ENCODE data around the gene TJP1.
"Not testable (repeated sequence)": the region's sequence is repeated elsewhere in the genome, so short reads cannot be mapped to it uniquely, and the experiment has no call there.

Gene TJP1

GRCh38 chr15:29795610-29796009, 26.7 kb downstream of the TJP1 start:
- no peak for DNase-seq

- no peak for DNase-seq
Measured at GRCh38 chr15:29792426-29793159, 29.7 kb downstream of the TJP1 start.

- DNase-seq = no peak
Measured at GRCh38 chr15:29790607-29791006, 31.7 kb downstream of the TJP1 start.

- no peak for DNase-seq
Measured at GRCh38 chr15:29789871-29790270, 32.4 kb downstream of the TJP1 start.

- no peak for DNase-seq
Measured at GRCh38 chr15:29788433-29789034, 33.7 kb downstream of the TJP1 start.

- DNase-seq = no peak
Measured at GRCh38 chr15:29787767-29788166, 34.5 kb downstream of the TJP1 start.

- no peak for DNase-seq
Measured at GRCh38 chr15:29785642-29786041, 36.6 kb downstream of the TJP1 start.

GRCh38 chr15:29785136-29785535, 37.1 kb downstream of the TJP1 start:
- no peak for DNase-seq

- DNase-seq = no peak
Measured at GRCh38 chr15:29784413-29784812, 37.9 kb downstream of the TJP1 start.

- DNase-seq = not testable (repeated sequence)
Measured at GRCh38 chr15:29782816-29783215, 39.5 kb downstream of the TJP1 start.

- DNase-seq = no peak
Measured at GRCh38 chr15:29778382-29778781, 43.9 kb downstream of the TJP1 start.

- no peak for DNase-seq
Measured at GRCh38 chr15:29776859-29777258, 45.4 kb downstream of the TJP1 start.

- DNase-seq = no peak
Measured at GRCh38 chr15:29774900-29775299, 47.4 kb downstream of the TJP1 start.

GRCh38 chr15:29773816-29774215, 48.5 kb downstream of the TJP1 start:
- DNase-seq = no peak

GRCh38 chr15:29773000-29773399, 49.3 kb downstream of the TJP1 start:
- no peak for DNase-seq

GRCh38 chr15:29770796-29771195, 51.5 kb downstream of the TJP1 start:
- DNase-seq = no peak

GRCh38 chr15:29765898-29766527, 56.3 kb downstream of the TJP1 start:
- no peak for DNase-seq

GRCh38 chr15:29765234-29765841, 56.9 kb downstream of the TJP1 start:
- DNase-seq = no peak

- no peak for DNase-seq
Measured at GRCh38 chr15:29759596-29759995, 62.7 kb downstream of the TJP1 start.

- DNase-seq = no peak
Measured at GRCh38 chr15:29756358-29757267, 65.7 kb downstream of the TJP1 start.

GRCh38 chr15:29754009-29754408, 68.3 kb downstream of the TJP1 start:
- DNase-seq = not testable (repeated sequence)

- no peak for DNase-seq
Measured at GRCh38 chr15:29753506-29753905, 68.8 kb downstream of the TJP1 start.

GRCh38 chr15:29750754-29751153, 71.5 kb downstream of the TJP1 start:
- DNase-seq = no peak

Measured in SIG-M5 (cell line).